SK-N-SH (cell line): Measurements from ENCODE around the gene SAP30BP. TPM values are rescaled to one million over a fixed set of nuclear protein-coding genes. Genes with fewer than 3 reads are reported as not detected.
A peak's percentile ranks its signal among the peaks of the same experiment; 100 is the strongest.

Source experiments
- CTCF ChIA-PET: fragments of 300-600, 350-600 bp; formaldehyde crosslinking; extraction: SDS; loops from one replicate; lab custom pipeline; 2021; lab: Yijun Ruan, JAX
- POLR2A ChIA-PET: fragments of 350-600 bp; sonication (Branson Sonifier 250); formaldehyde crosslinking; extraction: SDS; loops from one replicate; lab custom pipeline; 2020; ENCODE audit warnings: antibody characterized with exemption, inconsistent platforms; lab: Yijun Ruan, JAX
- DNase-seq: peaks from one replicate; pipeline ENCODE4 v3.0.0; 2012
- H2AFZ ChIP-seq: fragments of 200-600 bp; sonication (generic); 2 replicates; pipeline ENCODE4 v1.8.1; 2016; ENCODE audit warnings: antibody characterized with exemption, mild to moderate bottlenecking, low read depth
- H3F3A ChIP-seq: fragments of 200-600 bp; sonication (generic); replicated peaks from 2 replicates; pipeline ENCODE3; 2016; ENCODE audit warnings: antibody characterized with exemption, mild to moderate bottlenecking; ENCODE audit not compliant: insufficient read depth
- H3K27ac ChIP-seq, 2 experiments: fragments of 200-500 bp in 1 of 2; fragments of 200-600 bp in 1 of 2; sonication (Bioruptor generic) in 1 of 2; sonication (generic), shearing (Covaris generic) in 1 of 2; 2 replicates each; pipeline versions ENCODE4 v1.5.1 to v1.6.1; 2014 to 2016; ENCODE audit warnings: low read depth in 2 of 2, inconsistent platforms in 1 of 2, low read length in 1 of 2, mild to moderate bottlenecking in 1 of 2, mixed read lengths in 1 of 2
- H3K27me3 ChIP-seq: fragments of 200-600 bp; sonication (generic), shearing (Covaris generic); 2 replicates; pipeline ENCODE4 v1.6.1; 2016; ENCODE audit warnings: mixed run types; ENCODE audit not compliant: insufficient read depth
- H3K36me3 ChIP-seq, 2 experiments: fragments of 200-500 bp in 1 of 2; fragments of 200-600 bp in 1 of 2; sonication (Bioruptor generic) in 1 of 2; sonication (generic) in 1 of 2; replicated peaks in 1 of 2; 2 replicates each; pipeline versions ENCODE3 to v1.5.1; 2014 to 2016; ENCODE audit warnings: low read length in 1 of 2, mild to moderate bottlenecking in 1 of 2; ENCODE audit not compliant: insufficient read depth in 2 of 2, control insufficient read depth in 1 of 2
- H3K4me1 ChIP-seq, 2 experiments: fragments of 200-500 bp in 1 of 2; fragments of 200-600 bp in 1 of 2; sonication (Bioruptor generic) in 1 of 2; sonication (generic), shearing (Covaris generic) in 1 of 2; 2 replicates each; pipeline versions ENCODE4 v1.5.1 to v1.6.1; 2014 to 2016; ENCODE audit warnings: low read depth in 1 of 2, low read length in 1 of 2, mixed run types in 1 of 2; ENCODE audit not compliant: insufficient read depth in 2 of 2, control insufficient read depth in 1 of 2
- H3K4me2 ChIP-seq: fragments of 200-600 bp; sonication (generic), shearing (Covaris generic); 2 replicates; pipeline ENCODE4 v1.6.1; 2017; ENCODE audit warnings: mixed run types
- H3K4me3 ChIP-seq, 2 experiments: fragments of 200-500 bp in 1 of 2; fragments of 200-600 bp in 1 of 2; sonication (Bioruptor generic) in 1 of 2; sonication (generic), shearing (Covaris generic) in 1 of 2; 2 replicates each; pipeline versions ENCODE4 v1.5.1 to v1.8.1; 2014 to 2016; ENCODE audit warnings: low read depth in 2 of 2, inconsistent platforms in 1 of 2, low read length in 1 of 2, mild to moderate bottlenecking in 1 of 2, mixed read lengths in 1 of 2, moderate library complexity in 1 of 2
- H3K79me2 ChIP-seq: fragments of 200-600 bp; sonication (generic); 2 replicates; pipeline ENCODE4 v1.8.1; 2017; ENCODE audit warnings: mild to moderate bottlenecking; ENCODE audit not compliant: insufficient read depth
- H3K9ac ChIP-seq: fragments of 200-600 bp; sonication (generic); 2 replicates; pipeline ENCODE4 v1.6.1; 2017; ENCODE audit warnings: mixed run types
- H3K9me2 ChIP-seq: fragments of 200-600 bp; sonication (generic); 2 replicates; pipeline ENCODE4 v1.6.1; 2017; ENCODE audit warnings: mixed run types
- H3K9me3 ChIP-seq: fragments of 200-600 bp; sonication (generic); 2 replicates; pipeline ENCODE4 v1.6.1; 2017; ENCODE audit warnings: mixed run types, mild to moderate bottlenecking, moderate library complexity
- H4K20me1 ChIP-seq: fragments of 200-600 bp; sonication (generic); 2 replicates; pipeline ENCODE4 v1.6.1; 2017; ENCODE audit warnings: mild to moderate bottlenecking, mixed run types; ENCODE audit not compliant: insufficient read depth
- EP300 ChIP-seq, 2 experiments: IDR thresholded peaks; 2 replicates each; pipeline versions ENCODE4 v1.4.0 to v1.6.1; 2012; ENCODE audit warnings: borderline replicate concordance in 1 of 2, low read depth in 1 of 2, low read length in 1 of 2
- GABPA ChIP-seq: IDR thresholded peaks from 2 replicates; pipeline ENCODE4 v1.4.0; 2012; ENCODE audit warnings: low read depth, mild to moderate bottlenecking
- RFX5 ChIP-seq: IDR thresholded peaks from 2 replicates; pipeline ENCODE4 v1.6.1; 2012; ENCODE audit warnings: mild to moderate bottlenecking, improper control_type of control experiment, low read length
- SIN3A ChIP-seq: IDR thresholded peaks from 2 replicates; pipeline ENCODE4 v1.6.1; 2012; ENCODE audit warnings: low read depth, mild to moderate bottlenecking, low read length, moderate library complexity, borderline replicate concordance
- SMC3 ChIP-seq: IDR thresholded peaks from 2 replicates; pipeline ENCODE4 v1.6.1; 2012; ENCODE audit warnings: low read depth, low read length, improper control_type of control experiment
- YY1 ChIP-seq: IDR thresholded peaks from 2 replicates; pipeline ENCODE4 v1.4.0; 2012; ENCODE audit warnings: low read depth, mild to moderate bottlenecking
- WGBS: methylation state at CpG from one replicate; pipeline ENCODE4 v1.1.6; 2017; ENCODE audit warnings: low lambda C conversion rate; 5-methylcytosine and 5-hydroxymethylcytosine counted together
- polyA plus RNA-seq, 3 experiments: library from polyadenylated mRNA; depleted of rRNA; stranded (reverse); fragments of >200 nt; gene quantifications; 2 replicates each; pipeline ENCODE4 v1.2.3, GENCODE V29; 2012
- TF ChIP-seq, protein P1 (sequence below): IDR thresholded peaks from 2 replicates; pipeline ENCODE4 v1.6.1; 2012; ENCODE audit warnings: mild to moderate bottlenecking, low read depth, low read length, moderate library complexity
- TF ChIP-seq, protein P2 (sequence below): IDR thresholded peaks from 2 replicates; pipeline ENCODE4 v1.4.0; 2012; ENCODE audit warnings: low read depth, borderline replicate concordance
- TF ChIP-seq, protein P3 (sequence below): IDR thresholded peaks from 2 replicates; pipeline ENCODE4 v1.4.0; 2012; ENCODE audit warnings: low read depth, borderline replicate concordance
- TF ChIP-seq, protein P4 (sequence below): fragments of 150-350 bp; IDR thresholded peaks from 2 replicates; pipeline ENCODE4 v1.6.1; 2016; ENCODE audit warnings: mild to moderate bottlenecking, low read depth, low read length
- TF ChIP-seq, protein P5 (sequence below): fragments of 200-600 bp; sonication (generic); IDR thresholded peaks from 2 replicates; pipeline ENCODE4 v1.6.1; 2017; ENCODE audit warnings: antibody characterized with exemption, mild to moderate bottlenecking, moderate library complexity

Gene SAP30BP
- polyA plus RNA-seq, 1 of the 3 experiments (the other 2 are of a cell fraction), result 158 TPM

DNA sequence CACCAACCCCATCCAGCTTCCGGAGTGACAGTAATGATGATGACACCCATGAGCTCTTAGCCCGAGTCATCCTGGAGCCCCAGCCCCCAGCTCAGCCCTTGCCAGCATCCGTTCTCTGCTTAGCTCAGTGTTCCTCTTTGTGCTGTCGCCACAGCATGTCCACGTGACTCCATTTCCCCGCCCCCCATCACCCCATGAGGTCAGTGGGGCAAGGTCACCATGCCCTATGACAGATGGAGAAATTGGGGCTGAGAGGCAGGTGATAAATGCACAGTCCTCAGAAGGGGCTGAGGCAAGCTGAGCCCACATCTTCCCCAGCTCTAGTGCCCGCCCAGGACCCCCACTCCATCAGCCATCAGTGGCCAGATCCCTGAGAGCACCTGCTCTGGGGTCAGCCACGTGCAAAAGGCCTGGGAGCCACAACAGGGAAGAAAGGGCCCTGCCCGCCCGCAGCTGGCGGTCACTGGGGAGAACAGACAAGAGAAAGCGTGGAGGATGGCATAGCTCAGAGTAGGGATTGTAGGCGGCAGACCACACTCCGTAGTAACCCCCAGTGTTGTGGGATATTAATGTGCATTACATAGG, 71.2 kb downstream of the SAP30BP start:
- no peaks in the 10 kb centered on the region; a peak in 1 of 4 replicates for H3K4me1 ChIP-seq
- no peak overlapping the region for H3K27ac ChIP-seq
- H3K9me2 ChIP-seq, result no peaks in the 10 kb centered on the region
- H3K4me3 ChIP-seq, result no peak overlapping the region
- no peaks in the 10 kb centered on the region for H3K79me2 ChIP-seq
- H4K20me1 ChIP-seq, result no peaks in the 10 kb centered on the region
- H3K4me2 ChIP-seq, result no peak overlapping the region
- no peaks in the 10 kb centered on the region for H3K27me3 ChIP-seq
- TF ChIP-seq, protein P1, sequence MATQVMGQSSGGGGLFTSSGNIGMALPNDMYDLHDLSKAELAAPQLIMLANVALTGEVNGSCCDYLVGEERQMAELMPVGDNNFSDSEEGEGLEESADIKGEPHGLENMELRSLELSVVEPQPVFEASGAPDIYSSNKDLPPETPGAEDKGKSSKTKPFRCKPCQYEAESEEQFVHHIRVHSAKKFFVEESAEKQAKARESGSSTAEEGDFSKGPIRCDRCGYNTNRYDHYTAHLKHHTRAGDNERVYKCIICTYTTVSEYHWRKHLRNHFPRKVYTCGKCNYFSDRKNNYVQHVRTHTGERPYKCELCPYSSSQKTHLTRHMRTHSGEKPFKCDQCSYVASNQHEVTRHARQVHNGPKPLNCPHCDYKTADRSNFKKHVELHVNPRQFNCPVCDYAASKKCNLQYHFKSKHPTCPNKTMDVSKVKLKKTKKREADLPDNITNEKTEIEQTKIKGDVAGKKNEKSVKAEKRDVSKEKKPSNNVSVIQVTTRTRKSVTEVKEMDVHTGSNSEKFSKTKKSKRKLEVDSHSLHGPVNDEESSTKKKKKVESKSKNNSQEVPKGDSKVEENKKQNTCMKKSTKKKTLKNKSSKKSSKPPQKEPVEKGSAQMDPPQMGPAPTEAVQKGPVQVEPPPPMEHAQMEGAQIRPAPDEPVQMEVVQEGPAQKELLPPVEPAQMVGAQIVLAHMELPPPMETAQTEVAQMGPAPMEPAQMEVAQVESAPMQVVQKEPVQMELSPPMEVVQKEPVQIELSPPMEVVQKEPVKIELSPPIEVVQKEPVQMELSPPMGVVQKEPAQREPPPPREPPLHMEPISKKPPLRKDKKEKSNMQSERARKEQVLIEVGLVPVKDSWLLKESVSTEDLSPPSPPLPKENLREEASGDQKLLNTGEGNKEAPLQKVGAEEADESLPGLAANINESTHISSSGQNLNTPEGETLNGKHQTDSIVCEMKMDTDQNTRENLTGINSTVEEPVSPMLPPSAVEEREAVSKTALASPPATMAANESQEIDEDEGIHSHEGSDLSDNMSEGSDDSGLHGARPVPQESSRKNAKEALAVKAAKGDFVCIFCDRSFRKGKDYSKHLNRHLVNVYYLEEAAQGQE, result no peak
- TF ChIP-seq, protein P2, sequence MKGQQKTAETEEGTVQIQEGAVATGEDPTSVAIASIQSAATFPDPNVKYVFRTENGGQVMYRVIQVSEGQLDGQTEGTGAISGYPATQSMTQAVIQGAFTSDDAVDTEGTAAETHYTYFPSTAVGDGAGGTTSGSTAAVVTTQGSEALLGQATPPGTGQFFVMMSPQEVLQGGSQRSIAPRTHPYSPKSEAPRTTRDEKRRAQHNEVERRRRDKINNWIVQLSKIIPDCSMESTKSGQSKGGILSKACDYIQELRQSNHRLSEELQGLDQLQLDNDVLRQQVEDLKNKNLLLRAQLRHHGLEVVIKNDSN, result peak; percentile 77; the same call in 1 of the 2 replicates
- H3K9me3 ChIP-seq, result no peaks in the 10 kb centered on the region
- H3K36me3 ChIP-seq, result no peaks in the 10 kb centered on the region
- POLR2A ChIA-PET, result no interaction called here
- no peak overlapping the region for H2AFZ ChIP-seq
- H3F3A ChIP-seq, result no peaks in the 10 kb centered on the region
- H3K9ac ChIP-seq, result no peak overlapping the region
- CTCF ChIA-PET, result interaction anchor here (0.8 to 31.4 kb wide), 8 partner anchors 8 to 105 kb away, joined by 3 to 1370 read pairs (median 4); partner anchors contain the start of gene SMIM5
- DNase-seq, result no peak
- 72% methylated on average over 14 of the region's 14 CpGs for WGBS

DNA sequence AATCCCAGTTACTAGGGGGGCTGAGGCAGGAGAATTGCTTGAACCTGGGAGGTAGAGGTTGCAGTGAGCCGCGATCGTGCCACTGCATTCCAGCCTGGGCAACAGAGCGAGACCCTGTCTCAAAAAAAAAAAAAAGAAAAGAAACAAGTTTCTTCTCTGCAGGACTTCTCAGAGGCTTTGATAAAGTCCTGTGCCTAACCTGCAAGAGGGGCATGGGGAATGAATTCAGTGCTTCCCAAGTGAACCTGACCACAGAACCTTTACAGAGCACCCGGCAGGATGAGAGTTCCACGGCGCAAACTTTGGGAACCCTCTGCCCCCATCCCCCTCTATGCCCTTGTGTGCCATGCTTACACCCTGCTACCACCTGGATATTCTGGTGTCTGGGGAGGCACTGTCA, 72.0 kb downstream of the SAP30BP start:
- no peak for DNase-seq
- H3K4me3 ChIP-seq, result no peak overlapping the region
- H3K27me3 ChIP-seq, result no peaks in the 10 kb centered on the region
- H2AFZ ChIP-seq, result no peak overlapping the region
- CTCF ChIA-PET, result interaction anchor here (0.9 to 31.4 kb wide), 6 partner anchors 7 to 221 kb away, joined by 3 to 1370 read pairs (median 10); partner anchors contain the start of gene SMIM5
- H3K9ac ChIP-seq, result no peak overlapping the region
- H3K4me2 ChIP-seq, result no peak overlapping the region
- no peaks in the 10 kb centered on the region for H4K20me1 ChIP-seq
- H3F3A ChIP-seq, result no peaks in the 10 kb centered on the region
- no peaks in the 10 kb centered on the region for H3K36me3 ChIP-seq
- H3K4me1 ChIP-seq, result no peaks in the 10 kb centered on the region; a peak in 1 of 4 replicates
- POLR2A ChIA-PET, result no interaction called here
- H3K9me3 ChIP-seq, result no peaks in the 10 kb centered on the region
- H3K79me2 ChIP-seq, result no peaks in the 10 kb centered on the region
- H3K27ac ChIP-seq, result no peak overlapping the region
- 89% methylated on average over 6 of the region's 7 CpGs for WGBS
- H3K9me2 ChIP-seq, result no peaks in the 10 kb centered on the region
- TF ChIP-seq, protein P3, sequence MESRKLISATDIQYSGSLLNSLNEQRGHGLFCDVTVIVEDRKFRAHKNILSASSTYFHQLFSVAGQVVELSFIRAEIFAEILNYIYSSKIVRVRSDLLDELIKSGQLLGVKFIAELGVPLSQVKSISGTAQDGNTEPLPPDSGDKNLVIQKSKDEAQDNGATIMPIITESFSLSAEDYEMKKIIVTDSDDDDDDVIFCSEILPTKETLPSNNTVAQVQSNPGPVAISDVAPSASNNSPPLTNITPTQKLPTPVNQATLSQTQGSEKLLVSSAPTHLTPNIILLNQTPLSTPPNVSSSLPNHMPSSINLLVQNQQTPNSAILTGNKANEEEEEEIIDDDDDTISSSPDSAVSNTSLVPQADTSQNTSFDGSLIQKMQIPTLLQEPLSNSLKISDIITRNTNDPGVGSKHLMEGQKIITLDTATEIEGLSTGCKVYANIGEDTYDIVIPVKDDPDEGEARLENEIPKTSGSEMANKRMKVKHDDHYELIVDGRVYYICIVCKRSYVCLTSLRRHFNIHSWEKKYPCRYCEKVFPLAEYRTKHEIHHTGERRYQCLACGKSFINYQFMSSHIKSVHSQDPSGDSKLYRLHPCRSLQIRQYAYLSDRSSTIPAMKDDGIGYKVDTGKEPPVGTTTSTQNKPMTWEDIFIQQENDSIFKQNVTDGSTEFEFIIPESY, result no peak
- TF ChIP-seq YY1 (no peak), SMC3 (no peak), GABPA (no peak), EP300 (IDR thresholded peaks at IDR 0.05; ENCODE audit: borderline replicate concordance in 1 of 2, low read depth in 1 of 2, low read length in 1 of 2) (no peak), SIN3A (no peak), RFX5 (no peak)
- TF ChIP-seq, protein P4, sequence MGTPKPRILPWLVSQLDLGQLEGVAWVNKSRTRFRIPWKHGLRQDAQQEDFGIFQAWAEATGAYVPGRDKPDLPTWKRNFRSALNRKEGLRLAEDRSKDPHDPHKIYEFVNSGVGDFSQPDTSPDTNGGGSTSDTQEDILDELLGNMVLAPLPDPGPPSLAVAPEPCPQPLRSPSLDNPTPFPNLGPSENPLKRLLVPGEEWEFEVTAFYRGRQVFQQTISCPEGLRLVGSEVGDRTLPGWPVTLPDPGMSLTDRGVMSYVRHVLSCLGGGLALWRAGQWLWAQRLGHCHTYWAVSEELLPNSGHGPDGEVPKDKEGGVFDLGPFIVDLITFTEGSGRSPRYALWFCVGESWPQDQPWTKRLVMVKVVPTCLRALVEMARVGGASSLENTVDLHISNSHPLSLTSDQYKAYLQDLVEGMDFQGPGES, result no peak
- TF ChIP-seq, protein P1, result no peak
- TF ChIP-seq, protein P5, sequence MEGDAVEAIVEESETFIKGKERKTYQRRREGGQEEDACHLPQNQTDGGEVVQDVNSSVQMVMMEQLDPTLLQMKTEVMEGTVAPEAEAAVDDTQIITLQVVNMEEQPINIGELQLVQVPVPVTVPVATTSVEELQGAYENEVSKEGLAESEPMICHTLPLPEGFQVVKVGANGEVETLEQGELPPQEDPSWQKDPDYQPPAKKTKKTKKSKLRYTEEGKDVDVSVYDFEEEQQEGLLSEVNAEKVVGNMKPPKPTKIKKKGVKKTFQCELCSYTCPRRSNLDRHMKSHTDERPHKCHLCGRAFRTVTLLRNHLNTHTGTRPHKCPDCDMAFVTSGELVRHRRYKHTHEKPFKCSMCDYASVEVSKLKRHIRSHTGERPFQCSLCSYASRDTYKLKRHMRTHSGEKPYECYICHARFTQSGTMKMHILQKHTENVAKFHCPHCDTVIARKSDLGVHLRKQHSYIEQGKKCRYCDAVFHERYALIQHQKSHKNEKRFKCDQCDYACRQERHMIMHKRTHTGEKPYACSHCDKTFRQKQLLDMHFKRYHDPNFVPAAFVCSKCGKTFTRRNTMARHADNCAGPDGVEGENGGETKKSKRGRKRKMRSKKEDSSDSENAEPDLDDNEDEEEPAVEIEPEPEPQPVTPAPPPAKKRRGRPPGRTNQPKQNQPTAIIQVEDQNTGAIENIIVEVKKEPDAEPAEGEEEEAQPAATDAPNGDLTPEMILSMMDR, result no peak
